Measurements from ENCODE around the gene WDR1.

Gene WDR1

GRCh38 chr4:10050721-10051120 is 65.9 kb downstream of the WDR1 start:
- Histone ChIP-seq H3K79me2 (ENCODE audit: low read length) (no peaks in the 10 kb centered on the region), H3K27ac (ENCODE audit: low read length) (no peak overlapping the region), H3K27me3 (ENCODE audit: low read depth, low read length) (no peaks in the 10 kb centered on the region), H2AFZ (ENCODE audit: low read depth, low read length) (no peak overlapping the region), H3K4me3 (ENCODE audit: low read length) (no peak overlapping the region), H4K20me1 (ENCODE audit: insufficient read depth, low read length) (no peaks in the 10 kb centered on the region), H3K9ac (ENCODE audit: low read length) (no peak overlapping the region), H3K4me2 (ENCODE audit: low read length) (no peak overlapping the region), H3K36me3 (replicated peaks; ENCODE audit: low read depth, low read length) (no peaks in the 10 kb centered on the region), H3K4me1 (ENCODE audit: low read length) (peaks cover 4% of the 10 kb centered on the region), H3K9me3 (ENCODE audit: insufficient read depth, low read length) (no peaks in the 10 kb centered on the region)
- no peak for TF ChIP-seq CTCF (IDR thresholded peaks at IDR 0.05; ENCODE audit: low read depth, low read length)
- TF ChIP-seq EZH2phosphoT487 (IDR thresholded peaks at IDR 0.05; ENCODE audit: low read depth): no peak

- peaks cover 9% of the 10 kb centered on the region for H3K4me1 ChIP-seq (ENCODE audit: low read length)
- H3K36me3 ChIP-seq (replicated peaks; ENCODE audit: low read depth, low read length): no peaks in the 10 kb centered on the region
- no peak overlapping the region for H3K27ac ChIP-seq (ENCODE audit: low read length)
- no peaks in the 10 kb centered on the region for H3K27me3 ChIP-seq (ENCODE audit: low read depth, low read length)
- no peaks in the 10 kb centered on the region for H3K79me2 ChIP-seq (ENCODE audit: low read length)
- no peak overlapping the region for H3K4me3 ChIP-seq (ENCODE audit: low read length)
- no peak overlapping the region for H3K4me2 ChIP-seq (ENCODE audit: low read length)
- no peaks in the 10 kb centered on the region for H4K20me1 ChIP-seq (ENCODE audit: insufficient read depth, low read length)
- TF ChIP-seq EZH2phosphoT487 (IDR thresholded peaks at IDR 0.05; ENCODE audit: low read depth) (no peak), CTCF (IDR thresholded peaks at IDR 0.05; ENCODE audit: low read depth, low read length) (no peak)
- H2AFZ ChIP-seq (ENCODE audit: low read depth, low read length): no peak overlapping the region
- no peak overlapping the region for H3K9ac ChIP-seq (ENCODE audit: low read length)
- no peaks in the 10 kb centered on the region for H3K9me3 ChIP-seq (ENCODE audit: insufficient read depth, low read length)
These were observed 66.3 kb downstream of the WDR1 start for GRCh38 chr4:10050261-10050661.

GRCh38 chr4:10048941-10049697 is 67.5 kb downstream of the WDR1 start:
- Histone ChIP-seq H3K4me3 (ENCODE audit: low read length) (no peak overlapping the region), H3K27me3 (ENCODE audit: low read depth, low read length) (no peaks in the 10 kb centered on the region), H3K79me2 (ENCODE audit: low read length) (no peaks in the 10 kb centered on the region), H3K9ac (ENCODE audit: low read length) (no peak overlapping the region), H2AFZ (ENCODE audit: low read depth, low read length) (no peak overlapping the region), H3K27ac (ENCODE audit: low read length) (no peak overlapping the region), H3K4me2 (ENCODE audit: low read length) (no peak overlapping the region), H4K20me1 (ENCODE audit: insufficient read depth, low read length) (no peaks in the 10 kb centered on the region), H3K36me3 (replicated peaks; ENCODE audit: low read depth, low read length) (no peaks in the 10 kb centered on the region), H3K4me1 (ENCODE audit: low read length) (peaks cover 19% of the 10 kb centered on the region), H3K9me3 (ENCODE audit: insufficient read depth, low read length) (no peaks in the 10 kb centered on the region)
- no peak for TF ChIP-seq CTCF (IDR thresholded peaks at IDR 0.05; ENCODE audit: low read depth, low read length)
- TF ChIP-seq EZH2phosphoT487 (IDR thresholded peaks at IDR 0.05; ENCODE audit: low read depth): no peak

GRCh38 chr4:10047967-10048366 is 68.6 kb downstream of the WDR1 start:
- peaks cover 2% of the 10 kb centered on the region for H3K36me3 ChIP-seq (replicated peaks; ENCODE audit: low read depth, low read length)
- H3K4me1 ChIP-seq (ENCODE audit: low read length): peaks cover 22% of the 10 kb centered on the region
- no peaks in the 10 kb centered on the region for H3K9me3 ChIP-seq (ENCODE audit: insufficient read depth, low read length)
- no peak overlapping the region for H3K27ac ChIP-seq (ENCODE audit: low read length)
- TF ChIP-seq EZH2phosphoT487 (IDR thresholded peaks at IDR 0.05; ENCODE audit: low read depth) (no peak), CTCF (IDR thresholded peaks at IDR 0.05; ENCODE audit: low read depth, low read length) (no peak)
- H2AFZ ChIP-seq (ENCODE audit: low read depth, low read length): no peak overlapping the region
- H3K9ac ChIP-seq (ENCODE audit: low read length): no peak overlapping the region
- no peaks in the 10 kb centered on the region for H4K20me1 ChIP-seq (ENCODE audit: insufficient read depth, low read length)
- no peak overlapping the region for H3K4me3 ChIP-seq (ENCODE audit: low read length)
- H3K79me2 ChIP-seq (ENCODE audit: low read length): no peaks in the 10 kb centered on the region
- H3K4me2 ChIP-seq (ENCODE audit: low read length): no peak overlapping the region
- no peaks in the 10 kb centered on the region for H3K27me3 ChIP-seq (ENCODE audit: low read depth, low read length)
